Activated CD8-positive, alpha-beta T cell treated with anti-CD3 and anti-CD28 coated beads for 36 hours (primary cell): Measurements from ENCODE around the gene TBL1XR1. TPM values are rescaled to one million over a fixed set of nuclear protein-coding genes. Genes with fewer than 3 reads are reported as not detected.
"Not testable (repeated sequence)": the region's sequence is repeated elsewhere in the genome, so short reads cannot be mapped to it uniquely, and the experiment has no call there.

Source experiments
- ATAC-seq: fragments of 200-7000 bp; cut with Tn5 transposase; one replicate; pipeline ENCODE4 v1.10.0; 2021; ENCODE audit warnings: mild to moderate bottlenecking, moderate library complexity
- CTCF ChIA-PET: fragments of 350-600 bp; sonication (Branson Sonifier 250); formaldehyde crosslinking; loops from one replicate; lab custom pipeline; 2021; ENCODE audit warnings: antibody characterized with exemption; lab: Charles Lee
- POLR2A ChIA-PET: fragments of 350-600 bp; sonication (Branson Sonifier 250); formaldehyde crosslinking; loops from one replicate; lab custom pipeline; 2021; ENCODE audit warnings: antibody characterized with exemption; lab: Charles Lee
- DNase-seq: peaks from one replicate; pipeline ENCODE4 v3.0.0-alpha.2; 2020
- H3K27ac Mint-ChIP-seq: one replicate; pipeline ENCODE4 v1.8.0; 2021; ENCODE audit warnings: mild to moderate bottlenecking, mixed read lengths
- H3K27me3 Mint-ChIP-seq: one replicate; pipeline ENCODE4 v1.8.0; 2021; ENCODE audit warnings: mixed read lengths
- H3K36me3 Mint-ChIP-seq: one replicate; pipeline ENCODE4 v1.8.0; 2021; ENCODE audit warnings: low read depth, mixed read lengths
- H3K4me1 Mint-ChIP-seq: one replicate; pipeline ENCODE4 v1.8.0; 2021; ENCODE audit warnings: low read depth, mixed read lengths
- H3K4me3 Mint-ChIP-seq: one replicate; pipeline ENCODE4 v1.8.0; 2021; ENCODE audit warnings: mild to moderate bottlenecking, moderate library complexity, mixed read lengths
- H3K9me3 Mint-ChIP-seq: one replicate; pipeline ENCODE4 v1.8.0; 2021; ENCODE audit warnings: mixed read lengths
- CTCF ChIP-seq: fragments of 200-600 bp; IDR thresholded peaks from one replicate; pipeline ENCODE4 v1.8.0; 2022; ENCODE audit warnings: antibody characterized with exemption, mild to moderate bottlenecking
- intact Hi-C: fragments of 100-400 bp; cut with micrococcal nuclease; formaldehyde crosslinking; loops from one replicate; pipeline ENCODE4 v1.10.0; 2022
- total RNA-seq, 2 experiments: library from RNA; stranded (reverse); gene quantifications; one replicate each; pipeline ENCODE4 v1.2.3, GENCODE V29; 2021

TBL1XR1 gene
- total RNA-seq, 2 experiments from 2014 or later = 153 to 158 TPM

DNA sequence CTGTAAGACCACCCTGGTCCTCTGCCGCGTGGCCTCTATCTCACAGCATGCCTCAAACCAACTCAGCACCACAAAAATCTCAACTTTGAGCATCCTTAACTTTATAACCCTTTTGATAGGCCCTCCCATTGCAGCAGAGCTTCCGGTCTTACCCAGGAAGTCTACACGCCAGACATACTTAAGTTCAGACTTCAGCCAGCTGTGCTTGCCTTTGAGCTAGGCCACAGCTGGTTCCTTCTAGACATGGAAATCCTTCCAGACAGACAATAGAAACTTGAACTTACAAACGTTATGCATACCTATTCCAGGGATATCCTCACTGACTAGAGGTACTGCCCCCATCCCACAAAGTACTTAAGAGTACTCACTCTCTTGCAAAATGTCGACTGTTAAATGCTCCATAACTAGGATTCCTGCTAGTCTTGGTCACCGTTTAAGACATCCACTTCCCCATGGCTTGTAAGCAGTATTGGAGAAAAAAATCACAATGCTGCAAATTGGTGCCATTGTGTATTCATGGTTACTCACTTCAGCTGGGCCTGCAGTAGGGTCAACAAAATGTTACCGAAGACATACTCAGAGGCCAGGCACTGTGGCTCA lies 183.5 kb downstream of the TBL1XR1 start:
- peaks cover 11% of the 10 kb centered on the region for H3K36me3 Mint-ChIP-seq
- H3K4me3 Mint-ChIP-seq = no peak overlapping the region
- no peak overlapping the region for H3K27ac Mint-ChIP-seq
- no peaks in the 10 kb centered on the region for H3K4me1 Mint-ChIP-seq
- peaks cover 2% of the 10 kb centered on the region for H3K9me3 Mint-ChIP-seq
- ATAC-seq = no peak
- TF ChIP-seq CTCF = no peak
- CTCF ChIA-PET = no interaction called here
- POLR2A ChIA-PET = no interaction called here
- DNase-seq = no peak
- H3K27me3 Mint-ChIP-seq = no peaks in the 10 kb centered on the region
- intact Hi-C loops = no loop called here

DNA sequence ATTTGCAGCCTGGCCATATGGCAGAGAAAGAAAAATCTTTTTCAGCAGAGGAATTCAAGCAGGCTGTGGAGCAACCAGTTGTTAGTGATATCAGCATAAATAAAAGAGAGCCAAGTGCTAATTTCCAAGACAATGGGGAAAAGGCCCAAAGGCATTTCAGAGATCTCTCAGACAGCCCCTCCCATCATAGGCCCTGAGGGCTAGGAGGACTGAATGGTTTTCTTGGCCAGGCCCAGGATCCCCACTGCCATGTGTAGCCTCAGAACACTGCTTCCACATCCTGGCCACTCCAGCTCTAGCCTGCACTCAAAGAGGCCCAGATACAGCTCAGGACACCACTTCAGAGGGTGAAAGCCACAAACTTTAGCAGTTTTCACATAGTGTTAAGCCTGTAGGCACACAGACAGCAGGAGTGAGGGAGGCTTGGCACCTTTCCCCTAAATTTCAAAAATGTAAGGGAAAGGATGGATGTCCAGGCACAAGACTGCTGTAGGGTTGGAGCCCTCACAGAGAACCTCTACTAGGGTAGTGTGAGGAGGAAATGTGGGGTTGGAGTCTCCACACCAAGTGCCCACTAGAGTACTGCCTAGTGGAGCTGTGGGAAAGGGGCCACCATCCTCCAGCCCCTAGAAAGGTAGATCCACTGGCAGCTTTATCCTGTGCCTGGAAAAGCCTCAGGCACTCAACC lies 191.4 kb downstream of the TBL1XR1 start:
- no peak for TF ChIP-seq CTCF
- Mint-ChIP-seq H3K9me3 (peaks cover 14% of the 10 kb centered on the region), H3K27me3 (no peaks in the 10 kb centered on the region), H3K36me3 (peaks cover 6% of the 10 kb centered on the region), H3K4me1 (no peaks in the 10 kb centered on the region), H3K27ac (no peak overlapping the region), H3K4me3 (no peak overlapping the region)
- CTCF ChIA-PET = interaction anchor here (1.5 kb wide), 1 partner anchor 9 kb away, joined by 4 read pairs; no protein-coding TSS in a partner anchor
- no peak for DNase-seq
- intact Hi-C loops = no loop called here
- ATAC-seq = no peak
- POLR2A ChIA-PET = no interaction called here

DNA sequence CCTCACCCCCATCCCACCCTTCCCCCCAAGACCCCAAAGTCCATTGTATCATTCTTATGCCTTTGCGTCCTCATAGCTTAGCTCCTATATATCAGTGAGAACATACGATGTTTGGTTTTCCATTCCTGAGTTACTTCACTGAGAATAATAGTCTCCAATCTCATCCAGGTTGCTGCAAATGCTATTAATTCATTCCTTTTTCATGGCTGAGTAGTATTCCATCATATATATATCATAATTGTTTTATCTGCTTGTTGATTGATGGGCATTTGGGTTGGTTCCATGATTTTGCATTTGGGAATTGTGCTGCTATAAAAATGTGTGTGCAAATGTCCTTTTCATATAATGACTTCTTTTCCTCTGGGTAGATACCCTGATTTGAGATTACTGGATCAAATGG lies 197.1 kb downstream of the TBL1XR1 start:
- POLR2A ChIA-PET, DNase-seq, H3K4me3 Mint-ChIP-seq, ATAC-seq, H3K27me3 Mint-ChIP-seq, CTCF ChIA-PET, H3K4me1 Mint-ChIP-seq, H3K27ac Mint-ChIP-seq, H3K36me3 Mint-ChIP-seq, intact Hi-C loops: not testable (repeated sequence)
- peaks cover 11% of the 10 kb centered on the region for H3K9me3 Mint-ChIP-seq

GRCh38 chr3:176995946-176996345 lies 201.3 kb downstream of the TBL1XR1 start:
- TF ChIP-seq CTCF = no peak
- peaks cover 3% of the 10 kb centered on the region for H3K27me3 Mint-ChIP-seq
- POLR2A ChIA-PET = no interaction called here
- intact Hi-C loops = no loop called here
- H3K27ac Mint-ChIP-seq = no peak overlapping the region
- ATAC-seq (no peak), DNase-seq (no peak)
- peaks cover 13% of the 10 kb centered on the region for H3K9me3 Mint-ChIP-seq
- no peak overlapping the region for H3K4me3 Mint-ChIP-seq
- no peaks in the 10 kb centered on the region for H3K36me3 Mint-ChIP-seq
- H3K4me1 Mint-ChIP-seq = no peaks in the 10 kb centered on the region
- CTCF ChIA-PET = no interaction called here

GRCh38 chr3:176994891-176995781 lies 202.1 kb downstream of the TBL1XR1 start:
- Mint-ChIP-seq H3K4me1 (no peaks in the 10 kb centered on the region), H3K9me3 (peaks cover 6% of the 10 kb centered on the region), H3K4me3 (no peak overlapping the region), H3K27ac (no peak overlapping the region), H3K36me3 (no peaks in the 10 kb centered on the region), H3K27me3 (peaks cover 3% of the 10 kb centered on the region)
- CTCF ChIA-PET = no interaction called here
- ATAC-seq = peak; percentile 13
- no peak for DNase-seq
- intact Hi-C loops = no loop called here
- TF ChIP-seq CTCF = no peak
- POLR2A ChIA-PET = no interaction called here
